HepG2 (cell line): ENCODE results near the gene KIAA0232. TPM values are rescaled to one million over a fixed set of nuclear protein-coding genes. Genes with fewer than 3 reads are reported as not detected.

Source experiments
- FOXK2 ChIP-seq: fragments of 450-650 bp; IDR thresholded peaks from 2 replicates; pipeline ENCODE4 v1.6.1; 2016
- GPBP1L1 ChIP-seq: sonication (generic); formaldehyde crosslinking; IDR thresholded peaks from 2 replicates; pipeline ENCODE4 v1.5.0; 2020; ENCODE audit warnings: mild to moderate bottlenecking, missing genetic modification reagents
- HMGA1 ChIP-seq: sonication (generic); formaldehyde crosslinking; conservative IDR thresholded peaks from 2 replicates; pipeline ENCODE4 v1.4.0; 2020; ENCODE audit warnings: missing genetic modification reagents
- HNF4G ChIP-seq, 2 experiments: sonication (generic) in 1 of 2; formaldehyde crosslinking in 1 of 2; IDR thresholded peaks; 2 replicates each; pipeline versions ENCODE4 v1.4.0 to v1.6.1; 2011 to 2020; ENCODE audit warnings: borderline replicate concordance in 2 of 2, low read depth in 2 of 2, mild to moderate bottlenecking in 2 of 2, low read length in 1 of 2, missing genetic modification reagents in 1 of 2, moderate library complexity in 1 of 2
- KIAA2018 ChIP-seq: sonication (generic); formaldehyde crosslinking; IDR thresholded peaks from 2 replicates; pipeline ENCODE4 v1.5.0; 2020; ENCODE audit warnings: mild to moderate bottlenecking, missing genetic modification reagents, borderline replicate concordance
- ZFP36 ChIP-seq: fragments of 150-350 bp; IDR thresholded peaks from 2 replicates; pipeline ENCODE4 v1.6.1; 2018; ENCODE audit warnings: borderline replicate concordance, low read length, low read depth; ENCODE audit not compliant: partially characterized antibody
- ZNF10 ChIP-seq: sonication (generic); formaldehyde crosslinking; IDR thresholded peaks from 2 replicates; pipeline ENCODE4 v1.4.0; 2020; ENCODE audit warnings: mild to moderate bottlenecking, low read depth, missing genetic modification reagents, borderline replicate concordance
- ZNF142 ChIP-seq: sonication (generic); formaldehyde crosslinking; IDR thresholded peaks from 2 replicates; pipeline ENCODE4 v1.4.0; 2020; ENCODE audit warnings: missing genetic modification reagents
- ZNF333 ChIP-seq: sonication (generic); formaldehyde crosslinking; IDR thresholded peaks from 2 replicates; pipeline ENCODE4 v1.4.0; 2020; ENCODE audit warnings: mild to moderate bottlenecking, missing genetic modification reagents, borderline replicate concordance
- ZNF639 ChIP-seq: conservative IDR thresholded peaks from 2 replicates; pipeline ENCODE4 v1.6.1; 2018; ENCODE audit warnings: missing genetic modification reagents
- ZNF724P ChIP-seq: sonication (generic); formaldehyde crosslinking; IDR thresholded peaks from 2 replicates; pipeline ENCODE4 v1.8.0; 2022; ENCODE audit warnings: missing genetic modification reagents, borderline replicate concordance
- polyA plus RNA-seq, 8 experiments: library from polyadenylated mRNA; depleted of rRNA in 3 of 8; stranded (reverse) in 7 of 8; unstranded in 1 of 8; fragments of >200 nt; fragmentation: Illumina TruSeq in 4 of 8; extraction: Trizol in 4 of 8; gene quantifications; 2 replicates each; pipeline versions ENCODE4 v1.2.1 to v1.2.3, GENCODE V29; 2011 to 2016; ENCODE audit warnings: low read depth in 4 of 8, missing spikeins in 1 of 8, mixed read lengths in 1 of 8; ENCODE audit not compliant: insufficient read depth in 1 of 8
- total RNA-seq, 5 experiments: library from RNA; depleted of rRNA; stranded (reverse); fragments of >200 nt; fragmentation: Illumina TruSeq; extraction: Trizol; gene quantifications; 2 replicates each; pipeline ENCODE4 v1.2.3, GENCODE V29; 2016; ENCODE audit warnings: low read depth in 1 of 5

Gene KIAA0232
- total and polyA plus RNA-seq, 2 of the 13 experiments (the other 11 are each of a cell fraction or from before 2014, with no cell fraction given), result 7.8 to 17.1 TPM

GRCh38 chr4:6929812-6930464 is 147.4 kb downstream of the KIAA0232 start (continued):
- TF ChIP-seq ZNF142 (CRISPR knock-in tag), result no peak
- no peak for TF ChIP-seq ZNF724P (CRISPR knock-in tag)
- no peak for TF ChIP-seq ZNF639
- TF ChIP-seq FOXK2, result peak; percentile 83
- no peak for TF ChIP-seq KIAA2018
- TF ChIP-seq HMGA1 (CRISPR knock-in tag), result no peak
- TF ChIP-seq GPBP1L1 (CRISPR knock-in tag), result no peak
- TF ChIP-seq ZNF333, result no peak
- peak; percentile 49; the same call in 1 of the 2 replicates for TF ChIP-seq HNF4G (IDR thresholded peaks at IDR 0.05; ENCODE audit: borderline replicate concordance, low read depth, low read length)
- no peak for TF ChIP-seq HNF4G (CRISPR knock-in tag; IDR thresholded peaks at IDR 0.05; ENCODE audit: borderline replicate concordance, low read depth)
- TF ChIP-seq ZNF10 (CRISPR knock-in tag), result no peak
- no peak for TF ChIP-seq ZFP36
